ENCODE results near the gene NAP1L1.

Gene NAP1L1

GRCh38 chr12:76073561-76073960 is 10.9 kb downstream of the NAP1L1 start:
- no peaks in the 10 kb centered on the region for H3K27me3 ChIP-seq
- H3K4me3 ChIP-seq (ENCODE audit: low read depth, low read length) = no peak overlapping the region
- TF ChIP-seq, protein P1, sequence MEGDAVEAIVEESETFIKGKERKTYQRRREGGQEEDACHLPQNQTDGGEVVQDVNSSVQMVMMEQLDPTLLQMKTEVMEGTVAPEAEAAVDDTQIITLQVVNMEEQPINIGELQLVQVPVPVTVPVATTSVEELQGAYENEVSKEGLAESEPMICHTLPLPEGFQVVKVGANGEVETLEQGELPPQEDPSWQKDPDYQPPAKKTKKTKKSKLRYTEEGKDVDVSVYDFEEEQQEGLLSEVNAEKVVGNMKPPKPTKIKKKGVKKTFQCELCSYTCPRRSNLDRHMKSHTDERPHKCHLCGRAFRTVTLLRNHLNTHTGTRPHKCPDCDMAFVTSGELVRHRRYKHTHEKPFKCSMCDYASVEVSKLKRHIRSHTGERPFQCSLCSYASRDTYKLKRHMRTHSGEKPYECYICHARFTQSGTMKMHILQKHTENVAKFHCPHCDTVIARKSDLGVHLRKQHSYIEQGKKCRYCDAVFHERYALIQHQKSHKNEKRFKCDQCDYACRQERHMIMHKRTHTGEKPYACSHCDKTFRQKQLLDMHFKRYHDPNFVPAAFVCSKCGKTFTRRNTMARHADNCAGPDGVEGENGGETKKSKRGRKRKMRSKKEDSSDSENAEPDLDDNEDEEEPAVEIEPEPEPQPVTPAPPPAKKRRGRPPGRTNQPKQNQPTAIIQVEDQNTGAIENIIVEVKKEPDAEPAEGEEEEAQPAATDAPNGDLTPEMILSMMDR (IDR thresholded peaks at IDR 0.05; ENCODE audit: low read depth, low read length) = no peak
- no peak for DNase-seq
- H3K4me1 ChIP-seq = peaks cover 13% of the 10 kb centered on the region
- H3K36me3 ChIP-seq = peaks cover 50% of the 10 kb centered on the region
- no peaks in the 10 kb centered on the region for H3K9me3 ChIP-seq

- Histone ChIP-seq H3K4me1 (peaks cover 13% of the 10 kb centered on the region), H3K36me3 (peaks cover 59% of the 10 kb centered on the region), H3K27me3 (no peaks in the 10 kb centered on the region), H3K4me3 (ENCODE audit: low read depth, low read length) (no peak overlapping the region), H3K9me3 (no peaks in the 10 kb centered on the region)
- DNase-seq = no peak
- TF ChIP-seq, protein P1 (IDR thresholded peaks at IDR 0.05; ENCODE audit: low read depth, low read length) = no peak
Observed at GRCh38 chr12:76072568-76072967, 11.9 kb downstream of the NAP1L1 start.

DNA sequence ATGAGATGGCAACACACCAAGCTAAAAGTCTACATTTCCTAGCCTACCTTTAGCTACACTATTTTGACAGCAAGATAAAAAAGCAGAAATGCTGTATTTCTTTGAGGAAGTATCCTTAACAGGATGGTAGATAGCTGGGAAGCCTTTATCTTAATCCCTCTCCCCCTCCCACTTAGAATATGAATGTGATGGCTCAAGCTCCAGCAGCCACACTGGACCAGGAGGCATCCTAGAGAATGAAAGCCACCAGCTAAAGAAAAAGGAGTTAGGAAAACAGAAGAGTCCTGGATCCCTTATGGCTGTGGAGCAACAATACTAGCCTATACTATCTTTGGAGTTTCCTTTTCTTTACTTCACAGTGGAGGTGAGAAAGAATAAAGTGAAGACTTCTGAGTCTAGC is 15.1 kb downstream of the NAP1L1 start:
- TF ChIP-seq, protein P1 (IDR thresholded peaks at IDR 0.05; ENCODE audit: low read depth, low read length) = no peak
- no peaks in the 10 kb centered on the region for H3K27me3 ChIP-seq
- DNase-seq = no peak
- no peaks in the 10 kb centered on the region for H3K9me3 ChIP-seq
- H3K4me1 ChIP-seq = peaks cover 13% of the 10 kb centered on the region
- H3K36me3 ChIP-seq = peaks cover 84% of the 10 kb centered on the region
- H3K4me3 ChIP-seq (ENCODE audit: low read depth, low read length) = no peak overlapping the region

DNA sequence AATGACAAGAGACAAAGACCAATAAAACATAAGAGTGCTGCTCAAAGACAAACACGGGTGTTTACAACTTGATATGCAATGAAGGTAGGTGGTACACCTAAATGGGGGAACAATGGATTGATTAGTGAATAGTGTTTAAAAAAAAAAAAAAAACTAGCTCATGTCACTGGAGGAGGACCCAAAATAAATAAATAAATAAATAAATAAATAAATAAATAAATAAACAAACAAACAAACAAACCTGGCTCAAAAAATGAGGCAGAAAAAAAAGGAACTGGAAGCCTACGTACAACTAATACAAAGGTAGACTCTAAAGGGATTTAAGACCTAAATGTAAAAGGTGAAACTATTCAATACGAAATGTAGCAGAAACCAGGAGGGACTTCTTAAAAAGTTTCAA is 18.6 kb downstream of the NAP1L1 start:
- peaks cover 3% of the 10 kb centered on the region for H3K4me1 ChIP-seq
- no peaks in the 10 kb centered on the region for H3K27me3 ChIP-seq
- no peak overlapping the region for H3K4me3 ChIP-seq (ENCODE audit: low read depth, low read length)
- H3K9me3 ChIP-seq = no peaks in the 10 kb centered on the region
- H3K36me3 ChIP-seq = peaks cover 94% of the 10 kb centered on the region
- DNase-seq = no peak
- TF ChIP-seq, protein P1 (IDR thresholded peaks at IDR 0.05; ENCODE audit: low read depth, low read length) = no peak

- TF ChIP-seq, protein P1 (IDR thresholded peaks at IDR 0.05; ENCODE audit: low read depth, low read length) = no peak
- DNase-seq = no peak
- H3K27me3 ChIP-seq = no peaks in the 10 kb centered on the region
- no peaks in the 10 kb centered on the region for H3K9me3 ChIP-seq
- peaks cover 93% of the 10 kb centered on the region for H3K36me3 ChIP-seq
- H3K4me1 ChIP-seq = no peaks in the 10 kb centered on the region; the same call in 1 of the 2 replicates
- H3K4me3 ChIP-seq (ENCODE audit: low read depth, low read length) = no peak overlapping the region
Observed at GRCh38 chr12:76064904-76065303, 19.6 kb downstream of the NAP1L1 start.

DNA sequence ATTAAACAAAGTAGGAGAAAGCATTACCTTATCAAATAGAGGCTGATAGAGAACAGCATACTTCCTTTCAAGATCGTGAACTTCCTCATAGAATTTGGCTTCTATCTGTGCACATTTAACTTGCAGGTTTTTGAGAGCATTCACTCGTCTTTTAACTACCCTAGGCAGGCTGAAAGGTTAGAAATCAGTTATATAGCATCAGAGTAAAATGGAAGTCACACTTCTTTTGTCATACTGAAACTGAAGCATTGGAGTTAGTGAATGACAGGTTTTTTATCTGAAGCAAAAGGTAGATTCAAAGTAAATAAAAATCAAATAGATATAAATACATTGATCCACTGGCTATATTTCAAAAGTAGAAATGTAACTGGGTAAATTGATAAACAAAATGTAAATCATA is 24.4 kb downstream of the NAP1L1 start:
- TF ChIP-seq, protein P1 (IDR thresholded peaks at IDR 0.05; ENCODE audit: low read depth, low read length) = no peak
- Histone ChIP-seq H3K36me3 (peaks cover 92% of the 10 kb centered on the region), H3K4me3 (ENCODE audit: low read depth, low read length) (no peak overlapping the region), H3K9me3 (no peaks in the 10 kb centered on the region), H3K4me1 (no peaks in the 10 kb centered on the region; the same call in 1 of the 2 replicates), H3K27me3 (no peaks in the 10 kb centered on the region)
- DNase-seq = no peak
